VCaP (cell line): ENCODE data around the gene PRKAB1.

Experiments
- H3K27ac ChIP-seq: fragments of 450-650 bp; 2 replicates; pipeline ENCODE4 v1.5.1; 2017
- CTCF ChIP-seq: fragments of 450-650 bp; conservative IDR thresholded peaks from 2 replicates; pipeline ENCODE4 v1.5.1; 2017; ENCODE audit warnings: mild to moderate bottlenecking, moderate library complexity

Gene PRKAB1

DNA sequence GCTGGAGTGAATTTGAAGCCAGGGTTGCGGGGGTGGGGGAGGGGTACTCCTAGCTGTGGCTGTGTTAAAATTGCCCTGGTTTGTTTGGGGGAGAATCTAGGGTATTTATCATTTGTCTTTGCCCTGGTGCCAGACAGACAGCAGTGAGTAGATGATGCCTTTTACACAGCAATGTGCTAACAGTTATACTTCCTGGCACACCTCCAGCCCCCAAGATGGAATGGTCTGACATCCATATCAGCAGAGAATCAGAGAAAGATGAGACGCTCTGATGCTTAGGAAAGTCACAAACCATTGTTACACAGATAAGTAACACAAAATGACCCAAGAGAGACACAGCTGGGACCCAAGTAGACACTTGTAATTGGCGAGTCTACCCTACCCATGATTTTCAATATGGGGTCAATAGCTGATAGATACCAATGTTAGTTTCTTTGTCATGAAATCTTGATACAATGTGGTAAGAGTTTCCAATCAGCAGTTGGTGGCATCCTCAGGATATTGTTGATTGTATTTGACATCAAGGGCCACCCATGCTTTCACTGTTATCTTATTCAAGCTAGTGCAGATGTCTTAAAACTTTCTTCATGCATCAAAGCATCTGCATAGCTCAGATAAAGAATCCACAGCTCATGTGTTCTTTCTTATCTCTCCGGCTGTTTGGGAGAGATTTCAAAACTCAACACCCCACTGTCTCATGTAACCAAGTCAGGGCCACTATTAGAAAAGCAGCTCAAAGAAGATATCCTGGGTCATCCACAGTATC, 2.6 kb upstream of the PRKAB1 start:
- H3K27ac ChIP-seq: no peak overlapping the region

DNA sequence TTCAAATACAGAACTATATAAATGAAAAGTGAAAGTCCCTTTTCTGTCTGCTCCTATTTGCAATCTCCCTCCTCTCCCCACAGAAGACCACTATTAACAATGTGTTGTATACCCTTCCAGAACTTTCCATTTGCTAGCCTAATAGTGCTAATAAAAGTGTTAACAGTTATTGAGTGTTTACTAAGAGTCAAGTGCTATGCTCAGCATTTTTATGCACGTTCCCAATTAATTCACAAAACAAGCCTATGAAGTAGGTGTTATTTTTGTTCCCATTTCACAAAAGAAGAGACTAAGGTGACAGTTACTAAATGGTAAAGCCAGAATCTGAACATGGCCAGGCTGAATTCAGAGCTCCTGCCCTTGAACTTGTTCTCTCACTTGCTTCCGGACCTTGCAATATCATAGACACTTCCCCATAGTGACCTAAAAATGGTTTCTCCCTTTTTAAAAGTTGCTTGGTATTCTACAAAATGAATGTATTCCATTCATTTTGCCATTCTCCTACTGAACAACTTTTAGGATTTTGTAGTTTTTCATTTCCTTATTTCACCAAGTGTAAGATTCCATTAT, 1.6 kb upstream of the PRKAB1 start:
- no peak for TF ChIP-seq CTCF
- H3K27ac ChIP-seq: peak overlapping the region; percentile 97

More for the DNA sequence above, 2.6 kb upstream of the PRKAB1 start:
- TF ChIP-seq CTCF: no peak

DNA sequence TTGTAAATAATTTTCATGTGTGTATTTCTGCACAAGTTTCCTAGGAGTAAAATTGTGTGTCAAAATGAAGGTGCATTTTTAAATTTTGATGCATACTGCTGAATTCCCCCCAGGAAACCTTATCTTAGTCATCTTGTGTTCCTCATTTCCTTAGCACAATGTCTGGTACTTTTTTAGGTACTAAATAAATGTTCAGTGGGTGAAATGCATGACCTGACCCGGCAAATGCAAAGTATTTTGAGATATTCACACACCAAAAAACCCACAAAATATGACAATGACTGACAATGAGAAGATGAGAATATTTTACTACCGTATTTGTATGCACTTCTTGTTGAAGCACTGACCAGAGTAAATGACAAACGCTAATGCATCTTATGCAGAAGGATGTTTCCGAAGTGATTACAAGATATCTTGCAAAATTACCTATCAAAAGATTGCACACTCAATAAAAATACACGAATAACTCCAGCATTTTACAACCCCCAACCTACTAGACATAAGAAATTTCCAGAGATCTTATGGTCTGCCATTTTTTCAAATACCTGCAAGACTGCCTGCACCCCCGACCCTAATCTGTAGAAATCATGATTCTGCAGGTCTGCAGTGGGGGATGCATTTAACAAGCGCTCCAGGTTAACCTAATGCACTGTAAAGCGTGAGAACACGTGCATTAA, 895 bp upstream of the PRKAB1 start:
- H3K27ac ChIP-seq: peak overlapping the region; percentile 97
- TF ChIP-seq CTCF: no peak

GRCh38 chr12:119668324-119668841, 450 bp downstream of the PRKAB1 start:
- peak overlapping the region; percentile 97 for H3K27ac ChIP-seq
- TF ChIP-seq CTCF: no peak

- no peak for TF ChIP-seq CTCF
- H3K27ac ChIP-seq: peak overlapping the region; percentile 97
These were observed 2.0 kb downstream of the PRKAB1 start for GRCh38 chr12:119669744-119670472.

- no peak for TF ChIP-seq CTCF
- H3K27ac ChIP-seq: peak overlapping the region; percentile 97
These were observed 3.1 kb downstream of the PRKAB1 start for GRCh38 chr12:119671070-119671469.

DNA sequence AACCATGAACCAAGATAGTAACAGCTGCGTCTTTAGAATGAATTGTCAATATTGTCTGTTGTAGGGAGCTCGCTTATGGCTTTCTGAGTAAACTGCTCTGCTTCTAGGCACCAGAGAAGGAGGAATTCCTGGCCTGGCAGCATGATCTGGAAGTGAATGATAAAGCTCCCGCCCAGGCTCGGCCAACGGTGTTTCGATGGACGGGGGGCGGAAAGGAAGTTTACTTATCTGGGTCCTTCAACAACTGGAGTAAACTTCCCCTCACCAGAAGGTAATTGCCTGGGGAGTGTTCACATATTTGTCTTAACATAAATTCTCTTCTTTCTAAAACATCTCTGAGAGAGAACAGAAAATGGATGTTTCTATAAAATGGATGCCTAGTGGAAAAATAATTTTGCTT, 4.3 kb downstream of the PRKAB1 start:
- TF ChIP-seq CTCF: no peak
- H3K27ac ChIP-seq: no peak overlapping the region
